ENCODE data around the gene PRPH2. TPM values are rescaled to one million over a fixed set of nuclear protein-coding genes. Genes with fewer than 3 reads are reported as not detected.

Gene PRPH2
- total and polyA plus RNA-seq, 10 of the 15 experiments (the other 5 are each of a cell fraction or from before 2014, with no cell fraction given) = 0.08 TPM; not detected in 9

DNA sequence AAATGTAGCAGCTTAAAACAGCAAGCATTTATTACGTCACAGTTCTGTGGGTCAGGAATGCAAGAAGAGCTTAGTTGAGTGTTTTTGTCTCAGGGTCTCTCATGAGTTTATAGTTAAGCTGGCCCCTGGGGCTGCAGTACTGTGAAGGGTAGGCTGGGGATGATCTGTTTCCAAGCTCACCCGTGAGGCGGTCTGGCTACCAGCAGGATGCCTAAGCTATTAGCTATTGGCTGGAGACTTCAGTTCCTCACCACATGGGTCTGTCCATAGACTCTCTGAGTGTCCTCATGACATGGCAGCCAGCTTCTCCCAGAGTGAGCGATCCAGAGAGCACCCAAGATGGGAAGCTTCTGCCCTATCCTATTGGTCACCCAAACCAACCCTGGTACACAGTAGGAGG lies 46.7 kb upstream of the PRPH2 start:
- Histone ChIP-seq H3K27ac (ENCODE audit: control insufficient read depth, insufficient read depth) (no peak overlapping the region), H3K4me1 (ENCODE audit: control insufficient read depth, insufficient read depth, low read length) (peaks cover 28% of the 10 kb centered on the region), H3K36me3 (ENCODE audit: control insufficient read depth in 2 of 2, insufficient read depth in 2 of 2, low read length in 1 of 2) (no peaks in the 10 kb centered on the region), H3K4me3 (no peak overlapping the region), H3K27me3 (replicated peaks in 1 of 2; ENCODE audit: control insufficient read depth in 2 of 2, insufficient read depth in 2 of 2, low read length in 1 of 2) (no peaks in the 10 kb centered on the region), H3K4me2 (ENCODE audit: control insufficient read depth, insufficient read depth) (no peak overlapping the region), H3K9ac (ENCODE audit: control insufficient read depth, insufficient read depth, low read length) (no peak overlapping the region), H4K20me1 (ENCODE audit: control insufficient read depth, insufficient read depth) (no peaks in the 10 kb centered on the region), H3K79me2 (ENCODE audit: control insufficient read depth, insufficient read depth, low read length) (peaks cover 14% of the 10 kb centered on the region), H2AFZ (ENCODE audit: control insufficient read depth, low read depth, low read length) (no peak overlapping the region), H3K9me3 (replicated peaks; ENCODE audit: control insufficient read depth, insufficient read depth, low read length) (no peaks in the 10 kb centered on the region)
- DNase-seq (ENCODE audit: low read depth, low spot score) = no peak
- RAD21 ChIA-PET (ENCODE audit: unreplicated experiment) = interaction anchor here (1.1 to 17.0 kb wide), 4 partner anchors 13 to 22 kb away, joined by 4 to 227 read pairs (median 13); partner anchors contain the start of genes BICRAL and TBCC
- in situ Hi-C loops (cut with MboI) = no loop called here
- FAIRE-seq = no peak
- no TSS peak for BruUV-seq (replicated peaks)
- CTCF ChIA-PET = interaction anchor here (1.2 to 4.9 kb wide), 4 partner anchors 15 to 42 kb away, joined by 3 to 25 read pairs (median 5); no protein-coding TSS in a partner anchor
- POLR2A ChIA-PET = interaction anchor here (0.7 to 8.8 kb wide), 7 partner anchors 9 to 114 kb away, joined by 3 to 140 read pairs (median 10); partner anchors contain the start of genes BICRAL and TBCC
- SMC1A ChIA-PET (ENCODE audit: uncharacterized antibody, unreplicated experiment) = interaction anchor here (0.9 to 9.6 kb wide), 8 partner anchors 9 to 76 kb away, joined by 3 to 92 read pairs (median 4); partner anchors contain the start of gene TBCC
- intact Hi-C loops (cut with micrococcal nuclease; ENCODE audit: unreplicated experiment) = no loop called here
- no peak for ATAC-seq
- 98% methylated on average over 4 of the region's 4 CpGs for WGBS (ENCODE audit: insufficient coverage, insufficient replicate concordance, low lambda C conversion rate, missing lambda C conversion rate)
- TF ChIP-seq ZZZ3 (IDR thresholded peaks at IDR 0.05; ENCODE audit: control insufficient read depth, insufficient read length, low read depth) (no peak), NFYA (IDR thresholded peaks at IDR 0.05; ENCODE audit: borderline replicate concordance, low read depth, low read length) (no peak), POLR2AphosphoS5 (IDR thresholded peaks at IDR 0.05; ENCODE audit: low read length) (no peak), GATAD2B (conservative IDR thresholded peaks at IDR 0.05; ENCODE audit: low read depth) (no peak), SIX5 (IDR thresholded peaks at IDR 0.05; ENCODE audit: low read depth, low read length, severe bottlenecking) (no peak), STAT3 (IDR thresholded peaks at IDR 0.05; ENCODE audit: low read depth, low read length) (no peak), RCOR1 (conservative IDR thresholded peaks at IDR 0.05; ENCODE audit: low read depth, low read length) (no peak), JUND (IDR thresholded peaks at IDR 0.05; ENCODE audit: low read depth, low read length) (no peak), PAX5 (IDR thresholded peaks at IDR 0.05; ENCODE audit: borderline replicate concordance, low read depth, low read length) (no peak), SRF (IDR thresholded peaks at IDR 0.05; ENCODE audit: low read depth in 2 of 2, low read length in 2 of 2) (no peak), RELB (IDR thresholded peaks at IDR 0.05; ENCODE audit: low read depth) (no peak), FOS (IDR thresholded peaks at IDR 0.05; ENCODE audit: borderline replicate concordance, extremely low read depth, insufficient read length) (no peak), YY1 (IDR thresholded peaks at IDR 0.05; ENCODE audit: low read depth, low read length) (no peak), SMAD1 (IDR thresholded peaks at IDR 0.05; ENCODE audit: low read depth, partially characterized antibody) (no peak), POU2F2 (IDR thresholded peaks at IDR 0.05; ENCODE audit: borderline replicate concordance, low read depth, low read length) (no peak)
- TF ChIP-seq, protein P1, sequence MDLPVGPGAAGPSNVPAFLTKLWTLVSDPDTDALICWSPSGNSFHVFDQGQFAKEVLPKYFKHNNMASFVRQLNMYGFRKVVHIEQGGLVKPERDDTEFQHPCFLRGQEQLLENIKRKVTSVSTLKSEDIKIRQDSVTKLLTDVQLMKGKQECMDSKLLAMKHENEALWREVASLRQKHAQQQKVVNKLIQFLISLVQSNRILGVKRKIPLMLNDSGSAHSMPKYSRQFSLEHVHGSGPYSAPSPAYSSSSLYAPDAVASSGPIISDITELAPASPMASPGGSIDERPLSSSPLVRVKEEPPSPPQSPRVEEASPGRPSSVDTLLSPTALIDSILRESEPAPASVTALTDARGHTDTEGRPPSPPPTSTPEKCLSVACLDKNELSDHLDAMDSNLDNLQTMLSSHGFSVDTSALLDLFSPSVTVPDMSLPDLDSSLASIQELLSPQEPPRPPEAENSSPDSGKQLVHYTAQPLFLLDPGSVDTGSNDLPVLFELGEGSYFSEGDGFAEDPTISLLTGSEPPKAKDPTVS (IDR thresholded peaks at IDR 0.05; ENCODE audit: low read depth, low read length) = no peak
- TF ChIP-seq, protein P2, sequence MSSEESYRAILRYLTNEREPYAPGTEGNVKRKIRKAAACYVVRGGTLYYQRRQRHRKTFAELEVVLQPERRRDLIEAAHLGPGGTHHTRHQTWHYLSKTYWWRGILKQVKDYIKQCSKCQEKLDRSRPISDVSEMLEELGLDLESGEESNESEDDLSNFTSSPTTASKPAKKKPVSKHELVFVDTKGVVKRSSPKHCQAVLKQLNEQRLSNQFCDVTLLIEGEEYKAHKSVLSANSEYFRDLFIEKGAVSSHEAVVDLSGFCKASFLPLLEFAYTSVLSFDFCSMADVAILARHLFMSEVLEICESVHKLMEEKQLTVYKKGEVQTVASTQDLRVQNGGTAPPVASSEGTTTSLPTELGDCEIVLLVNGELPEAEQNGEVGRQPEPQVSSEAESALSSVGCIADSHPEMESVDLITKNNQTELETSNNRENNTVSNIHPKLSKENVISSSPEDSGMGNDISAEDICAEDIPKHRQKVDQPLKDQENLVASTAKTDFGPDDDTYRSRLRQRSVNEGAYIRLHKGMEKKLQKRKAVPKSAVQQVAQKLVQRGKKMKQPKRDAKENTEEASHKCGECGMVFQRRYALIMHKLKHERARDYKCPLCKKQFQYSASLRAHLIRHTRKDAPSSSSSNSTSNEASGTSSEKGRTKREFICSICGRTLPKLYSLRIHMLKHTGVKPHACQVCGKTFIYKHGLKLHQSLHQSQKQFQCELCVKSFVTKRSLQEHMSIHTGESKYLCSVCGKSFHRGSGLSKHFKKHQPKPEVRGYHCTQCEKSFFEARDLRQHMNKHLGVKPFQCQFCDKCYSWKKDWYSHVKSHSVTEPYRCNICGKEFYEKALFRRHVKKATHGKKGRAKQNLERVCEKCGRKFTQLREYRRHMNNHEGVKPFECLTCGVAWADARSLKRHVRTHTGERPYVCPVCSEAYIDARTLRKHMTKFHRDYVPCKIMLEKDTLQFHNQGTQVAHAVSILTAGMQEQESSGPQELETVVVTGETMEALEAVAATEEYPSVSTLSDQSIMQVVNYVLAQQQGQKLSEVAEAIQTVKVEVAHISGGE (CRISPR knock-in tag; IDR thresholded peaks at IDR 0.05) = no peak

All from GM12878 (cell line).